Activated naive CD8-positive, alpha-beta T cell treated with anti-CD3 and anti-CD28 coated beads for 36 hours (primary cell): ENCODE data around the gene COG3. TPM values are rescaled to one million over a fixed set of nuclear protein-coding genes. Genes with fewer than 3 reads are reported as not detected.

Experiments used
- DNase-seq: peaks from one replicate; pipeline ENCODE4 v3.0.0; 2021
- H3K27ac Mint-ChIP-seq: one replicate; pipeline ENCODE4 v1.8.0; 2022; ENCODE audit warnings: mild to moderate bottlenecking, moderate library complexity, mixed read lengths
- H3K27me3 Mint-ChIP-seq: one replicate; pipeline ENCODE4 v1.8.0; 2022; ENCODE audit warnings: mild to moderate bottlenecking, mixed read lengths
- H3K36me3 Mint-ChIP-seq: one replicate; pipeline ENCODE4 v1.8.0; 2021; ENCODE audit warnings: mild to moderate bottlenecking, mixed read lengths
- H3K4me1 Mint-ChIP-seq: one replicate; pipeline ENCODE4 v1.8.0; 2021; ENCODE audit warnings: mixed read lengths
- H3K4me3 Mint-ChIP-seq: one replicate; pipeline ENCODE4 v1.8.0; 2022; ENCODE audit warnings: mild to moderate bottlenecking, moderate library complexity, mixed read lengths
- H3K9me3 Mint-ChIP-seq: one replicate; pipeline ENCODE4 v1.8.0; 2022; ENCODE audit warnings: mixed read lengths
- total RNA-seq, 2 experiments: library from RNA; stranded (reverse); gene quantifications; one replicate each; pipeline ENCODE4 v1.2.3, GENCODE V29; 2021

COG3 gene
- total RNA-seq, 2 experiments from 2014 or later = 17.1 to 17.4 TPM

- no peak for DNase-seq
- Mint-ChIP-seq H3K36me3 (peaks cover 10% of the 10 kb centered on the region), H3K4me1 (peaks cover 15% of the 10 kb centered on the region), H3K27ac (no peak overlapping the region), H3K4me3 (no peak overlapping the region), H3K9me3 (no peaks in the 10 kb centered on the region), H3K27me3 (no peaks in the 10 kb centered on the region)
Measured at GRCh38 chr13:45510672-45511071, 45.9 kb downstream of the COG3 start.

GRCh38 chr13:45511310-45512097 is 46.8 kb downstream of the COG3 start:
- no peak overlapping the region for H3K4me3 Mint-ChIP-seq
- peaks cover 21% of the 10 kb centered on the region for H3K4me1 Mint-ChIP-seq
- H3K36me3 Mint-ChIP-seq = peaks cover 11% of the 10 kb centered on the region
- no peaks in the 10 kb centered on the region for H3K27me3 Mint-ChIP-seq
- peak overlapping the region; percentile 57 for H3K27ac Mint-ChIP-seq
- no peaks in the 10 kb centered on the region for H3K9me3 Mint-ChIP-seq
- DNase-seq = no peak

- H3K9me3 Mint-ChIP-seq = no peaks in the 10 kb centered on the region
- H3K4me1 Mint-ChIP-seq = peaks cover 25% of the 10 kb centered on the region
- H3K27me3 Mint-ChIP-seq = no peaks in the 10 kb centered on the region
- no peak for DNase-seq
- no peak overlapping the region for H3K4me3 Mint-ChIP-seq
- H3K27ac Mint-ChIP-seq = peak overlapping the region; percentile 56
- peaks cover 12% of the 10 kb centered on the region for H3K36me3 Mint-ChIP-seq
Measured at GRCh38 chr13:45512098-45512496, 47.4 kb downstream of the COG3 start.

- H3K36me3 Mint-ChIP-seq = peaks cover 35% of the 10 kb centered on the region
- no peaks in the 10 kb centered on the region for H3K27me3 Mint-ChIP-seq
- peak overlapping the region; percentile 25 for H3K4me3 Mint-ChIP-seq
- H3K4me1 Mint-ChIP-seq = peaks cover 46% of the 10 kb centered on the region
- no peaks in the 10 kb centered on the region for H3K9me3 Mint-ChIP-seq
- H3K27ac Mint-ChIP-seq = peak overlapping the region; percentile 77
- DNase-seq = no peak
Measured at GRCh38 chr13:45516757-45517156, 52.0 kb downstream of the COG3 start.

GRCh38 chr13:45518525-45519245 is 53.9 kb downstream of the COG3 start:
- no peak for DNase-seq
- H3K27ac Mint-ChIP-seq = peak overlapping the region; percentile 89
- peaks cover 30% of the 10 kb centered on the region for H3K36me3 Mint-ChIP-seq

GRCh38 chr13:45519493-45519892 is 54.8 kb downstream of the COG3 start:
- Mint-ChIP-seq H3K27me3 (no peaks in the 10 kb centered on the region), H3K27ac (peak overlapping the region; percentile 89), H3K4me1 (peaks cover 41% of the 10 kb centered on the region), H3K4me3 (no peak overlapping the region), H3K9me3 (no peaks in the 10 kb centered on the region), H3K36me3 (peaks cover 30% of the 10 kb centered on the region)
- no peak for DNase-seq

More at GRCh38 chr13:45518525-45519245, 53.9 kb downstream of the COG3 start:
- Mint-ChIP-seq H3K27me3 (no peaks in the 10 kb centered on the region), H3K4me1 (peaks cover 41% of the 10 kb centered on the region), H3K9me3 (no peaks in the 10 kb centered on the region), H3K4me3 (no peak overlapping the region)

GRCh38 chr13:45521297-45521696 is 56.6 kb downstream of the COG3 start:
- H3K4me1 Mint-ChIP-seq = peaks cover 33% of the 10 kb centered on the region
- H3K4me3 Mint-ChIP-seq = no peak overlapping the region
- no peaks in the 10 kb centered on the region for H3K9me3 Mint-ChIP-seq
- H3K27me3 Mint-ChIP-seq = no peaks in the 10 kb centered on the region
- DNase-seq = no peak
- H3K36me3 Mint-ChIP-seq = peaks cover 37% of the 10 kb centered on the region
- no peak overlapping the region for H3K27ac Mint-ChIP-seq

GRCh38 chr13:45522571-45522970 is 57.8 kb downstream of the COG3 start:
- Mint-ChIP-seq H3K4me1 (peaks cover 24% of the 10 kb centered on the region), H3K9me3 (no peaks in the 10 kb centered on the region), H3K36me3 (peaks cover 32% of the 10 kb centered on the region), H3K4me3 (no peak overlapping the region), H3K27ac (no peak overlapping the region), H3K27me3 (no peaks in the 10 kb centered on the region)
- no peak for DNase-seq

- Mint-ChIP-seq H3K36me3 (peaks cover 11% of the 10 kb centered on the region), H3K4me1 (no peaks in the 10 kb centered on the region)
Measured at GRCh38 chr13:45527699-45528462, 63.1 kb downstream of the COG3 start.

GRCh38 chr13:45529758-45530157 is 65.0 kb downstream of the COG3 start:
- Mint-ChIP-seq H3K9me3 (no peaks in the 10 kb centered on the region), H3K4me3 (no peak overlapping the region), H3K27ac (no peak overlapping the region), H3K4me1 (no peaks in the 10 kb centered on the region), H3K36me3 (peaks cover 11% of the 10 kb centered on the region), H3K27me3 (no peaks in the 10 kb centered on the region)
- DNase-seq = no peak

More at GRCh38 chr13:45527699-45528462, 63.1 kb downstream of the COG3 start:
- DNase-seq = no peak
- no peaks in the 10 kb centered on the region for H3K9me3 Mint-ChIP-seq
- H3K27me3 Mint-ChIP-seq = no peaks in the 10 kb centered on the region
- H3K27ac Mint-ChIP-seq = no peak overlapping the region
- H3K4me3 Mint-ChIP-seq = no peak overlapping the region

GRCh38 chr13:45534604-45535003 is 69.9 kb downstream of the COG3 start:
- Mint-ChIP-seq H3K9me3 (no peaks in the 10 kb centered on the region), H3K36me3 (peaks cover 3% of the 10 kb centered on the region), H3K4me1 (no peaks in the 10 kb centered on the region), H3K27me3 (no peaks in the 10 kb centered on the region), H3K4me3 (no peak overlapping the region), H3K27ac (no peak overlapping the region)
- no peak for DNase-seq

- H3K36me3 Mint-ChIP-seq = peaks cover 3% of the 10 kb centered on the region
- no peak overlapping the region for H3K27ac Mint-ChIP-seq
- no peaks in the 10 kb centered on the region for H3K27me3 Mint-ChIP-seq
- no peak overlapping the region for H3K4me3 Mint-ChIP-seq
- no peaks in the 10 kb centered on the region for H3K4me1 Mint-ChIP-seq
- no peak for DNase-seq
- no peaks in the 10 kb centered on the region for H3K9me3 Mint-ChIP-seq
Measured at GRCh38 chr13:45536224-45536623, 71.5 kb downstream of the COG3 start.

GRCh38 chr13:45537516-45537915 is 72.8 kb downstream of the COG3 start:
- H3K4me1 Mint-ChIP-seq = no peaks in the 10 kb centered on the region
- no peaks in the 10 kb centered on the region for H3K9me3 Mint-ChIP-seq
- no peak for DNase-seq
- peaks cover 3% of the 10 kb centered on the region for H3K36me3 Mint-ChIP-seq
- no peaks in the 10 kb centered on the region for H3K27me3 Mint-ChIP-seq
- no peak overlapping the region for H3K27ac Mint-ChIP-seq
- no peak overlapping the region for H3K4me3 Mint-ChIP-seq

- peaks cover 1% of the 10 kb centered on the region for H3K36me3 Mint-ChIP-seq
- DNase-seq = no peak
- H3K4me3 Mint-ChIP-seq = no peak overlapping the region
- H3K9me3 Mint-ChIP-seq = no peaks in the 10 kb centered on the region
- H3K4me1 Mint-ChIP-seq = no peaks in the 10 kb centered on the region
- H3K27ac Mint-ChIP-seq = no peak overlapping the region
- H3K27me3 Mint-ChIP-seq = no peaks in the 10 kb centered on the region
Measured at GRCh38 chr13:45538382-45538781, 73.6 kb downstream of the COG3 start.

GRCh38 chr13:45540195-45540594 is 75.5 kb downstream of the COG3 start:
- DNase-seq = no peak
- H3K36me3 Mint-ChIP-seq = peaks cover 1% of the 10 kb centered on the region
- no peaks in the 10 kb centered on the region for H3K4me1 Mint-ChIP-seq
- H3K27ac Mint-ChIP-seq = no peak overlapping the region
- no peak overlapping the region for H3K4me3 Mint-ChIP-seq
- H3K27me3 Mint-ChIP-seq = no peaks in the 10 kb centered on the region
- no peaks in the 10 kb centered on the region for H3K9me3 Mint-ChIP-seq
